Measurements from ENCODE around the gene SURF4. TPM values are rescaled to one million over a fixed set of nuclear protein-coding genes. Genes with fewer than 3 reads are reported as not detected.
A peak's percentile ranks its signal among the peaks of the same experiment; 100 is the strongest.

The SURF4 gene
- total and polyA plus RNA-seq, 2 of the 13 experiments (the other 11 are each of a cell fraction or from before 2014, with no cell fraction given) = 220 to 265 TPM

- TF ChIP-seq HMGXB3 (CRISPR knock-in tag; IDR thresholded peaks at IDR 0.05; ENCODE audit: borderline replicate concordance) = peak; percentile 83; the same call in 1 of the 2 replicates
- peak; percentile 95 for TF ChIP-seq ZNF451 (CRISPR knock-in tag; IDR thresholded peaks at IDR 0.05)
- TF ChIP-seq, protein P1, sequence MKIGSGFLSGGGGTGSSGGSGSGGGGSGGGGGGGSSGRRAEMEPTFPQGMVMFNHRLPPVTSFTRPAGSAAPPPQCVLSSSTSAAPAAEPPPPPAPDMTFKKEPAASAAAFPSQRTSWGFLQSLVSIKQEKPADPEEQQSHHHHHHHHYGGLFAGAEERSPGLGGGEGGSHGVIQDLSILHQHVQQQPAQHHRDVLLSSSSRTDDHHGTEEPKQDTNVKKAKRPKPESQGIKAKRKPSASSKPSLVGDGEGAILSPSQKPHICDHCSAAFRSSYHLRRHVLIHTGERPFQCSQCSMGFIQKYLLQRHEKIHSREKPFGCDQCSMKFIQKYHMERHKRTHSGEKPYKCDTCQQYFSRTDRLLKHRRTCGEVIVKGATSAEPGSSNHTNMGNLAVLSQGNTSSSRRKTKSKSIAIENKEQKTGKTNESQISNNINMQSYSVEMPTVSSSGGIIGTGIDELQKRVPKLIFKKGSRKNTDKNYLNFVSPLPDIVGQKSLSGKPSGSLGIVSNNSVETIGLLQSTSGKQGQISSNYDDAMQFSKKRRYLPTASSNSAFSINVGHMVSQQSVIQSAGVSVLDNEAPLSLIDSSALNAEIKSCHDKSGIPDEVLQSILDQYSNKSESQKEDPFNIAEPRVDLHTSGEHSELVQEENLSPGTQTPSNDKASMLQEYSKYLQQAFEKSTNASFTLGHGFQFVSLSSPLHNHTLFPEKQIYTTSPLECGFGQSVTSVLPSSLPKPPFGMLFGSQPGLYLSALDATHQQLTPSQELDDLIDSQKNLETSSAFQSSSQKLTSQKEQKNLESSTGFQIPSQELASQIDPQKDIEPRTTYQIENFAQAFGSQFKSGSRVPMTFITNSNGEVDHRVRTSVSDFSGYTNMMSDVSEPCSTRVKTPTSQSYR (CRISPR knock-in tag; IDR thresholded peaks at IDR 0.05; ENCODE audit: borderline replicate concordance) = no peak
- TF ChIP-seq, protein P2, sequence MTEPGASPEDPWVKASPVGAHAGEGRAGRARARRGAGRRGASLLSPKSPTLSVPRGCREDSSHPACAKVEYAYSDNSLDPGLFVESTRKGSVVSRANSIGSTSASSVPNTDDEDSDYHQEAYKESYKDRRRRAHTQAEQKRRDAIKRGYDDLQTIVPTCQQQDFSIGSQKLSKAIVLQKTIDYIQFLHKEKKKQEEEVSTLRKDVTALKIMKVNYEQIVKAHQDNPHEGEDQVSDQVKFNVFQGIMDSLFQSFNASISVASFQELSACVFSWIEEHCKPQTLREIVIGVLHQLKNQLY (CRISPR knock-in tag; IDR thresholded peaks at IDR 0.05) = peak; percentile 73
- TF ChIP-seq, protein P3, sequence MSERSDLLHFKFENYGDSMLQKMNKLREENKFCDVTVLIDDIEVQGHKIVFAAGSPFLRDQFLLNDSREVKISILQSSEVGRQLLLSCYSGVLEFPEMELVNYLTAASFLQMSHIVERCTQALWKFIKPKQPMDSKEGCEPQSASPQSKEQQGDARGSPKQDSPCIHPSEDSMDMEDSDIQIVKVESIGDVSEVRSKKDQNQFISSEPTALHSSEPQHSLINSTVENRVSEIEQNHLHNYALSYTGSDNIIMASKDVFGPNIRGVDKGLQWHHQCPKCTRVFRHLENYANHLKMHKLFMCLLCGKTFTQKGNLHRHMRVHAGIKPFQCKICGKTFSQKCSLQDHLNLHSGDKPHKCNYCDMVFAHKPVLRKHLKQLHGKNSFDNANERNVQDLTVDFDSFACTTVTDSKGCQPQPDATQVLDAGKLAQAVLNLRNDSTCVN (CRISPR knock-in tag; IDR thresholded peaks at IDR 0.05; ENCODE audit: borderline replicate concordance) = peak; percentile 79
- peak; percentile 96 for TF ChIP-seq ERF (CRISPR knock-in tag; IDR thresholded peaks at IDR 0.05)
- TF ChIP-seq, protein P4, sequence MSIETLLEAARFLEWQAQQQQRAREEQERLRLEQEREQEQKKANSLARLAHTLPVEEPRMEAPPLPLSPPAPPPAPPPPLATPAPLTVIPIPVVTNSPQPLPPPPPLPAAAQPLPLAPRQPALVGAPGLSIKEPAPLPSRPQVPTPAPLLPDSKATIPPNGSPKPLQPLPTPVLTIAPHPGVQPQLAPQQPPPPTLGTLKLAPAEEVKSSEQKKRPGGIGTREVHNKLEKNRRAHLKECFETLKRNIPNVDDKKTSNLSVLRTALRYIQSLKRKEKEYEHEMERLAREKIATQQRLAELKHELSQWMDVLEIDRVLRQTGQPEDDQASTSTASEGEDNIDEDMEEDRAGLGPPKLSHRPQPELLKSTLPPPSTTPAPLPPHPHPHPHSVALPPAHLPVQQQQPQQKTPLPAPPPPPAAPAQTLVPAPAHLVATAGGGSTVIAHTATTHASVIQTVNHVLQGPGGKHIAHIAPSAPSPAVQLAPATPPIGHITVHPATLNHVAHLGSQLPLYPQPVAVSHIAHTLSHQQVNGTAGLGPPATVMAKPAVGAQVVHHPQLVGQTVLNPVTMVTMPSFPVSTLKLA (IDR thresholded peaks at IDR 0.05) = peak; percentile 78
- no peak for TF ChIP-seq MLXIP (CRISPR knock-in tag; IDR thresholded peaks at IDR 0.05; ENCODE audit: borderline replicate concordance)
- peak; percentile 97 for TF ChIP-seq KMT2B (CRISPR knock-in tag; IDR thresholded peaks at IDR 0.05)
- peak; percentile 91; the same call in 1 of the 2 replicates for TF ChIP-seq PHF21A (CRISPR knock-in tag; IDR thresholded peaks at IDR 0.05)
- no peak for TF ChIP-seq EZH2 (conservative IDR thresholded peaks at IDR 0.05; ENCODE audit: low read depth, low read length)
- peak; percentile 88; the same call in 1 of the 2 replicates for TF ChIP-seq SAFB2 (CRISPR knock-in tag; IDR thresholded peaks at IDR 0.05; ENCODE audit: borderline replicate concordance, low read depth)
- peak; percentile 95 for TF ChIP-seq ZNF589 (CRISPR knock-in tag; conservative IDR thresholded peaks at IDR 0.05)
These were observed 39.7 kb downstream of the SURF4 start, which contains the start of gene SURF6 (continued) for GRCh38 chr9:133335924-133336811.
